OCI-LY7 (cell line): ENCODE data around the gene FAM222A. TPM values are rescaled to one million over a fixed set of nuclear protein-coding genes. Genes with fewer than 3 reads are reported as not detected.

Source experiments
- BruUV-seq: library from RNA; stranded (reverse); fragments of 400-500 nt; replicated peaks from 2 replicates; lab custom pipeline; 2021; lab: Mats Ljungman, UMichigan
- CTCF ChIA-PET: fragments of 300-600 bp; sonication (Branson Sonifier 250); formaldehyde crosslinking; loops from one replicate; lab custom pipeline; 2022; ENCODE audit warnings: antibody characterized with exemption; ENCODE audit not compliant: unreplicated experiment; lab: Charles Lee
- POLR2A ChIA-PET: fragments of 300-600 bp; sonication (Branson Sonifier 250); formaldehyde crosslinking; loops from one replicate; lab custom pipeline; 2022; ENCODE audit warnings: antibody characterized with exemption; lab: Charles Lee
- DNase-seq: peaks from one replicate; pipeline ENCODE4 v3.0.0-alpha.2; 2015; ENCODE audit warnings: low spot score
- H2AFZ ChIP-seq: fragments of 200-600 bp; sonication (generic), shearing (Covaris generic); 2 replicates; pipeline ENCODE4 v1.6.1; 2014; ENCODE audit warnings: mild to moderate bottlenecking, antibody characterized with exemption, low read length, moderate library complexity
- H3K27ac ChIP-seq: fragments of 200-600 bp; sonication (generic); 2 replicates; pipeline ENCODE4 v1.5.1; 2014; ENCODE audit warnings: mixed run types, low read depth, mild to moderate bottlenecking, moderate library complexity, low read length, inconsistent platforms; ENCODE audit not compliant: poor library complexity, severe bottlenecking
- H3K36me3 ChIP-seq: fragments of 200-600 bp; sonication (generic); 2 replicates; pipeline ENCODE4 v1.6.1; 2014; ENCODE audit warnings: mild to moderate bottlenecking, antibody characterized with exemption, low read length, moderate library complexity, mixed read lengths; ENCODE audit not compliant: insufficient read depth
- H3K4me1 ChIP-seq: fragments of 200-600 bp; sonication (generic); 2 replicates; pipeline ENCODE4 v1.5.1; 2014; ENCODE audit warnings: mild to moderate bottlenecking, low read length; ENCODE audit not compliant: insufficient read depth, poor library complexity, severe bottlenecking
- H3K4me2 ChIP-seq: fragments of 200-600 bp; sonication (generic); 2 replicates; pipeline ENCODE4 v1.6.1; 2014; ENCODE audit warnings: mild to moderate bottlenecking, low read length
- H3K4me3 ChIP-seq: fragments of 200-600 bp; sonication (generic); 2 replicates; pipeline ENCODE4 v1.5.1; 2014; ENCODE audit warnings: mild to moderate bottlenecking, low read depth, low read length; ENCODE audit not compliant: poor library complexity, severe bottlenecking
- H3K79me2 ChIP-seq: fragments of 200-600 bp; sonication (generic); 2 replicates; pipeline ENCODE4 v1.6.1; 2016; ENCODE audit warnings: low read depth, mild to moderate bottlenecking, low read length, moderate library complexity, mixed read lengths; ENCODE audit not compliant: insufficient read depth
- H3K9me2 ChIP-seq: fragments of 200-600 bp; sonication (generic); 2 replicates; pipeline ENCODE4 v1.6.1; 2016; ENCODE audit warnings: mild to moderate bottlenecking, low read length, mixed read lengths; ENCODE audit not compliant: insufficient read depth
- H3K9me3 ChIP-seq: fragments of 200-600 bp; sonication (generic); 2 replicates; pipeline ENCODE4 v1.6.1; 2014; ENCODE audit warnings: mild to moderate bottlenecking, mixed run types, low read length, mixed read lengths
- H4K20me1 ChIP-seq: fragments of 200-600 bp; sonication (generic); 2 replicates; pipeline ENCODE4 v1.6.1; 2014; ENCODE audit warnings: mild to moderate bottlenecking, antibody characterized with exemption, low read length, moderate library complexity, mixed read lengths; ENCODE audit not compliant: insufficient read depth
- EZH2phosphoT487 ChIP-seq: fragments of 200-600 bp; sonication (generic); IDR thresholded peaks from 2 replicates; pipeline ENCODE4 v1.6.1; 2018; ENCODE audit warnings: low read depth, borderline replicate concordance, mild to moderate bottlenecking, mixed run types, antibody characterized with exemption, low read length, moderate library complexity, mixed read lengths
- intact Hi-C: fragments of 100-400 bp; cut with micrococcal nuclease; formaldehyde crosslinking; loops from one replicate; pipeline ENCODE4 v1.10.0; 2022; ENCODE audit not compliant: unreplicated experiment
- total RNA-seq, 2 experiments: library from RNA; depleted of rRNA in 1 of 2; stranded (reverse); fragments of >200 nt in 1 of 2; shearing (Covaris generic) in 1 of 2; gene quantifications; 2 replicates each; pipeline ENCODE4 v1.2.3, GENCODE V29; 2014 to 2022
- TF ChIP-seq, protein P1 (sequence below): fragments of 200-600 bp; sonication (generic); conservative IDR thresholded peaks from 2 replicates; pipeline ENCODE4 v1.5.1; 2014; ENCODE audit warnings: mild to moderate bottlenecking, antibody characterized with exemption, low read length, moderate library complexity, mixed read lengths

FAM222A gene
- total RNA-seq, 2 experiments from 2014 or later: 0.98 to 1.8 TPM

DNA sequence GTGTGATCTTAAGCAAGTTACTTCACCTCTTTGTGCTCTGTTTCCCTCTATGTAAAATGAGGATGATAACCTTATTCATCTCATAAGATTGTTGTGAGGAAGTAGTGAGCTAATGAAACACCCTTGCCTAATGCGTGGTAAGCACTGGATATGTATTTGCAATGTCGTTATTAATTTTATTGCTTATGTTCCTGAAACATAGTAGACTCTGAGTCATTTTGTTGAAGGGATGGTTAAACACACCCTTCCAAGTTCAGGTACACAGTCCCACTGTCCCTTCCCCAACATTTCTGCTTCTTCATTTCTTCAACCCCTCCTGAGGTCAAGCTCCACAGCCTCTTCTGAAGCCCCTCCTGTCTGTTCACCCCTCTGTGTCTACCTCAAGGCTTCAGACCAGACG lies 40.2 kb upstream of the FAM222A start:
- Histone ChIP-seq H3K79me2 (no peaks in the 10 kb centered on the region), H3K27ac (no peak overlapping the region), H2AFZ (no peak overlapping the region), H3K4me3 (no peak overlapping the region), H3K9me3 (no peaks in the 10 kb centered on the region), H3K9me2 (no peaks in the 10 kb centered on the region), H3K4me2 (no peak overlapping the region), H3K36me3 (no peaks in the 10 kb centered on the region), H4K20me1 (no peaks in the 10 kb centered on the region), H3K4me1 (no peaks in the 10 kb centered on the region)
- TF ChIP-seq, protein P1, sequence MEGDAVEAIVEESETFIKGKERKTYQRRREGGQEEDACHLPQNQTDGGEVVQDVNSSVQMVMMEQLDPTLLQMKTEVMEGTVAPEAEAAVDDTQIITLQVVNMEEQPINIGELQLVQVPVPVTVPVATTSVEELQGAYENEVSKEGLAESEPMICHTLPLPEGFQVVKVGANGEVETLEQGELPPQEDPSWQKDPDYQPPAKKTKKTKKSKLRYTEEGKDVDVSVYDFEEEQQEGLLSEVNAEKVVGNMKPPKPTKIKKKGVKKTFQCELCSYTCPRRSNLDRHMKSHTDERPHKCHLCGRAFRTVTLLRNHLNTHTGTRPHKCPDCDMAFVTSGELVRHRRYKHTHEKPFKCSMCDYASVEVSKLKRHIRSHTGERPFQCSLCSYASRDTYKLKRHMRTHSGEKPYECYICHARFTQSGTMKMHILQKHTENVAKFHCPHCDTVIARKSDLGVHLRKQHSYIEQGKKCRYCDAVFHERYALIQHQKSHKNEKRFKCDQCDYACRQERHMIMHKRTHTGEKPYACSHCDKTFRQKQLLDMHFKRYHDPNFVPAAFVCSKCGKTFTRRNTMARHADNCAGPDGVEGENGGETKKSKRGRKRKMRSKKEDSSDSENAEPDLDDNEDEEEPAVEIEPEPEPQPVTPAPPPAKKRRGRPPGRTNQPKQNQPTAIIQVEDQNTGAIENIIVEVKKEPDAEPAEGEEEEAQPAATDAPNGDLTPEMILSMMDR: no peak
- no peak for TF ChIP-seq EZH2phosphoT487
- POLR2A ChIA-PET: no interaction called here
- CTCF ChIA-PET: no interaction called here
- no peak for DNase-seq
- intact Hi-C loops: no loop called here
- no TSS peak for BruUV-seq

DNA sequence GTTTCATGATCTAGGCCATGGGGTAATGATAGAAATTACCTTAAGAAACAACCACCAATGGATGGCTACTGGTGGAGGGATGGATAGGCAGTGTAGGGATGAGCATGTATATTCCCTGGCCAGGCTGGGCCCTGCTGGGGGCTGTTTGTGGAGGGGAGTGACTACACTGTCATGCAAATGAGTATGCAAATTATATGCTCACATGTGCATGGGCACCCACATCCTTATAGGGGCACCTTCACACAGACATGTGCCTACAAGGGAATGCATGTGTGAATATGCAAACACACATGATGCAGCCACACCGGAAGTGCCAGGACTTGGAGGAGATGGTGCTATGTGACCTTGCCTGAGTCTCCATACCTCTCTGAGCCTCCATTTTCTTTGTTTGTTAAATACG lies 39.7 kb upstream of the FAM222A start:
- intact Hi-C loops: no loop called here
- no peaks in the 10 kb centered on the region for H3K36me3 ChIP-seq
- no peaks in the 10 kb centered on the region for H3K9me2 ChIP-seq
- no peaks in the 10 kb centered on the region for H3K79me2 ChIP-seq
- CTCF ChIA-PET: no interaction called here
- POLR2A ChIA-PET: no interaction called here
- H2AFZ ChIP-seq: no peak overlapping the region
- DNase-seq: no peak
- H3K4me3 ChIP-seq: no peak overlapping the region
- no peak overlapping the region for H3K27ac ChIP-seq
- BruUV-seq: no TSS peak
- H3K4me1 ChIP-seq: no peaks in the 10 kb centered on the region
- no peaks in the 10 kb centered on the region for H4K20me1 ChIP-seq
- no peak for TF ChIP-seq EZH2phosphoT487
- TF ChIP-seq, protein P1: no peak
- no peaks in the 10 kb centered on the region for H3K9me3 ChIP-seq
- H3K4me2 ChIP-seq: no peak overlapping the region

DNA sequence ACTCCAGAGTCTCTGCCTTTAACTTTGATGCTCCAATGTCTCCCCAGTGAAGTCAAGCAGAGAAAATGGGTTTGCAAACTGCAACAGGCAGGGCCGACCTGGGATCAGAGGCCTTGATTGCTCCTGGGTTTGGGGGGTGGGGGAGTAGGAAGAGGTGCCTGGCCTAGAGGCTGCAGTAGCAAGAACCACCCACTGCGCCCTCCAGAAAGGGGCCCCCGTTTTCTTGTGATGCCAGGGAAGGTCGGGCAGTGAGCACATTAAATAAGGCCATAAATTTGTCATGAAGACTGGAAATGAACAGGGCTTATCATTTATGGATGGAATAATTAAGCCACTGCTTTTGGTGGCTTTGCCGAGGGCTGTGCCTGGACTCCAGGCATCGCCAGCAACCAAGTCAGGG lies 38.2 kb upstream of the FAM222A start:
- TF ChIP-seq EZH2phosphoT487: no peak
- TF ChIP-seq, protein P1: no peak
- no TSS peak for BruUV-seq
- ChIA-PET POLR2A (no interaction called here), CTCF (no interaction called here)
- H3K4me1 ChIP-seq: no peaks in the 10 kb centered on the region
- H3K79me2 ChIP-seq: no peaks in the 10 kb centered on the region
- no peak overlapping the region for H3K4me2 ChIP-seq
- no peak overlapping the region for H2AFZ ChIP-seq
- intact Hi-C loops: loop anchor here (1.0 kb wide), 1 partner anchor 9 kb away; no protein-coding TSS in a partner anchor
- no peak for DNase-seq
- no peak overlapping the region for H3K27ac ChIP-seq
- H3K9me3 ChIP-seq: no peaks in the 10 kb centered on the region
- no peak overlapping the region for H3K4me3 ChIP-seq
- no peaks in the 10 kb centered on the region for H3K36me3 ChIP-seq
- H3K9me2 ChIP-seq: no peaks in the 10 kb centered on the region
- H4K20me1 ChIP-seq: no peaks in the 10 kb centered on the region
